WTC11 (cell line): ENCODE data around the gene PRKCE. TPM values are rescaled to one million over a fixed set of nuclear protein-coding genes. Genes with fewer than 3 reads are reported as not detected.

Source experiments
- ATAC-seq: fragments of 200-7000 bp; cut with Tn5 transposase; 2 replicates; pipeline ENCODE4 v1.10.0; 2021; ENCODE audit warnings: mild to moderate bottlenecking, moderate library complexity
- CTCF ChIA-PET: fragments of 300-600 bp; sonication (Branson Sonifier 250); formaldehyde crosslinking; loops from one replicate; lab custom pipeline; 2021; ENCODE audit warnings: antibody characterized with exemption; lab: Charles Lee
- POLR2A ChIA-PET: fragments of 350-600 bp; sonication (Branson Sonifier 250); formaldehyde crosslinking; loops from one replicate; lab custom pipeline; 2021; ENCODE audit warnings: antibody characterized with exemption; lab: Charles Lee
- DNase-seq: peaks from one replicate; pipeline ENCODE4 v3.0.0; 2021; ENCODE audit warnings: low spot score
- H3K27ac Mint-ChIP-seq: 2 replicates; pipeline ENCODE4 v1.8.0; 2021; ENCODE audit warnings: mixed read lengths
- H3K27me3 Mint-ChIP-seq: 2 replicates; pipeline ENCODE4 v1.8.0; 2021; ENCODE audit warnings: low read depth, mild to moderate bottlenecking, moderate library complexity, mixed read lengths
- H3K36me3 Mint-ChIP-seq: 2 replicates; pipeline ENCODE4 v1.8.0; 2021; ENCODE audit warnings: mixed read lengths
- H3K4me1 Mint-ChIP-seq: 2 replicates; pipeline ENCODE4 v1.8.0; 2022; ENCODE audit warnings: mixed read lengths
- H3K4me3 Mint-ChIP-seq: 2 replicates; pipeline ENCODE4 v1.8.0; 2021; ENCODE audit warnings: mild to moderate bottlenecking, moderate library complexity, mixed read lengths
- H3K9me3 Mint-ChIP-seq: 2 replicates; pipeline ENCODE4 v1.8.0; 2021; ENCODE audit warnings: mixed read lengths
- CREB1 ChIP-seq: sonication (generic); formaldehyde crosslinking; IDR thresholded peaks from 2 replicates; pipeline ENCODE4 v1.8.0; 2023; ENCODE audit warnings: mild to moderate bottlenecking, missing genetic modification reagents
- E2F4 ChIP-seq: sonication (generic); formaldehyde crosslinking; IDR thresholded peaks from 2 replicates; pipeline ENCODE4 v1.8.1; 2022; ENCODE audit warnings: low read depth, mild to moderate bottlenecking, moderate library complexity, missing genetic modification reagents, borderline replicate concordance
- FOXJ3 ChIP-seq: sonication (generic); formaldehyde crosslinking; IDR thresholded peaks from 2 replicates; pipeline ENCODE4 v1.9.0; 2021; ENCODE audit warnings: missing genetic modification reagents, mild to moderate bottlenecking, borderline replicate concordance
- FOXP1 ChIP-seq: sonication (generic); formaldehyde crosslinking; IDR thresholded peaks from 2 replicates; pipeline ENCODE4 v1.8.0; 2022; ENCODE audit warnings: missing genetic modification reagents, mild to moderate bottlenecking, moderate library complexity, borderline replicate concordance
- GRHL2 ChIP-seq: fragments of 250-450 bp; sonication (Bioruptor Pico); IDR thresholded peaks from 2 replicates; pipeline ENCODE4 v1.8.0; 2022; ENCODE audit warnings: mild to moderate bottlenecking, moderate library complexity; ENCODE audit not compliant: insufficient replicate concordance, severe bottlenecking
- GTF2I ChIP-seq: fragments of 250-450 bp; sonication (Bioruptor Pico); conservative IDR thresholded peaks from 2 replicates; pipeline ENCODE4 v1.4.0; 2021; ENCODE audit warnings: mild to moderate bottlenecking
- HMGA2 ChIP-seq: fragments of 250-450 bp; sonication (Bioruptor Pico); IDR thresholded peaks from 2 replicates; pipeline ENCODE4 v1.4.0; 2021; ENCODE audit warnings: mild to moderate bottlenecking, moderate library complexity
- IRF2 ChIP-seq: sonication (generic); formaldehyde crosslinking; IDR thresholded peaks from 2 replicates; pipeline ENCODE4 v1.8.0; 2022; ENCODE audit warnings: low read depth, missing genetic modification reagents, borderline replicate concordance
- JAZF1 ChIP-seq: fragments of 250-450 bp; sonication (Bioruptor Pico); IDR thresholded peaks from 2 replicates; pipeline ENCODE4 v1.9.0; 2021; ENCODE audit warnings: moderate library complexity, mild to moderate bottlenecking, inconsistent platforms
- MXD4 ChIP-seq: fragments of 250-450 bp; sonication (Bioruptor Pico); IDR thresholded peaks from 2 replicates; pipeline ENCODE4 v1.8.0; 2021; ENCODE audit warnings: mild to moderate bottlenecking, moderate library complexity, borderline replicate concordance
- OVOL2 ChIP-seq: fragments of 250-450 bp; sonication (Bioruptor Pico); IDR thresholded peaks from 2 replicates; pipeline ENCODE4 v1.9.0; 2021; ENCODE audit warnings: mild to moderate bottlenecking, borderline replicate concordance
- PREB ChIP-seq: sonication (generic); formaldehyde crosslinking; IDR thresholded peaks from 2 replicates; pipeline ENCODE4 v1.8.1; 2022; ENCODE audit warnings: mild to moderate bottlenecking, missing genetic modification reagents, moderate library complexity, borderline replicate concordance
- TEAD1 ChIP-seq: sonication (generic); formaldehyde crosslinking; IDR thresholded peaks from 2 replicates; pipeline ENCODE4 v1.8.0; 2022; ENCODE audit warnings: mild to moderate bottlenecking, missing genetic modification reagents
- TP53 ChIP-seq: sonication (generic); formaldehyde crosslinking; IDR thresholded peaks from 2 replicates; pipeline ENCODE4 v1.8.1; 2023; ENCODE audit warnings: mild to moderate bottlenecking, missing genetic modification reagents
- USF2 ChIP-seq: sonication (generic); formaldehyde crosslinking; IDR thresholded peaks from 2 replicates; pipeline ENCODE4 v1.8.1; 2023; ENCODE audit warnings: mild to moderate bottlenecking, missing genetic modification reagents, moderate library complexity
- ZNF263 ChIP-seq: sonication (generic); formaldehyde crosslinking; IDR thresholded peaks from 2 replicates; pipeline ENCODE4 v1.8.1; 2022; ENCODE audit warnings: low read depth, mild to moderate bottlenecking, moderate library complexity, missing genetic modification reagents
- ZNF281 ChIP-seq: sonication (generic); formaldehyde crosslinking; IDR thresholded peaks from 2 replicates; pipeline ENCODE4 v1.8.0; 2023; ENCODE audit warnings: mild to moderate bottlenecking, missing genetic modification reagents
- ZNF532 ChIP-seq: fragments of 250-450 bp; sonication (Bioruptor Pico); IDR thresholded peaks from 2 replicates; pipeline ENCODE4 v1.9.0; 2021; ENCODE audit warnings: mild to moderate bottlenecking, borderline replicate concordance
- total RNA-seq: library from RNA; stranded (reverse); gene quantifications from 3 replicates; pipeline ENCODE4 v1.2.3, GENCODE V29; 2021

The PRKCE gene
- total RNA-seq, 1 experiment from 2014 or later, result 5.8 TPM

GRCh38 chr2:46171996-46172546 lies 520.6 kb downstream of the PRKCE start:
- POLR2A ChIA-PET, result no interaction called here
- Mint-ChIP-seq H3K4me1 (peaks cover 37% of the 10 kb centered on the region), H3K27me3 (no peaks in the 10 kb centered on the region), H3K4me3 (no peak overlapping the region), H3K27ac (no peak overlapping the region), H3K36me3 (no peaks in the 10 kb centered on the region), H3K9me3 (no peaks in the 10 kb centered on the region)
- CTCF ChIA-PET, result interaction anchor here (0.8 kb wide), 1 partner anchor 13 kb away, joined by 4 read pairs; no protein-coding TSS in a partner anchor
- TF ChIP-seq PREB (CRISPR knock-in tag), result no peak
- no peak for TF ChIP-seq USF2 (CRISPR knock-in tag)
- no peak for TF ChIP-seq IRF2 (CRISPR knock-in tag)
- TF ChIP-seq TP53 (CRISPR knock-in tag), result no peak
- no peak for TF ChIP-seq TEAD1
- DNase-seq, result no peak
- no peak for ATAC-seq

GRCh38 chr2:46173030-46173429 lies 521.6 kb downstream of the PRKCE start:
- no peak for TF ChIP-seq FOXJ3 (CRISPR knock-in tag)
- TF ChIP-seq GTF2I (CRISPR knock-in tag), result no peak
- TF ChIP-seq ZNF263 (CRISPR knock-in tag), result no peak
- TF ChIP-seq HMGA2 (CRISPR knock-in tag), result no peak
- TF ChIP-seq CREB1 (CRISPR knock-in tag), result no peak
- no peak for TF ChIP-seq E2F4 (CRISPR knock-in tag)
- TF ChIP-seq PREB (CRISPR knock-in tag), result no peak
- TF ChIP-seq OVOL2 (CRISPR knock-in tag), result no peak
- no peak for TF ChIP-seq JAZF1
- no peak for TF ChIP-seq FOXP1 (CRISPR knock-in tag)
- no peaks in the 10 kb centered on the region for H3K9me3 Mint-ChIP-seq
- peaks cover 37% of the 10 kb centered on the region for H3K4me1 Mint-ChIP-seq
- ChIA-PET CTCF (interaction anchor here (1.0 kb wide), 1 partner anchor 14 kb away, joined by 3 read pairs; no protein-coding TSS in a partner anchor), POLR2A (no interaction called here)
- no peaks in the 10 kb centered on the region for H3K27me3 Mint-ChIP-seq
- H3K36me3 Mint-ChIP-seq, result no peaks in the 10 kb centered on the region
- ATAC-seq, result no peak
- no peak for DNase-seq
- H3K4me3 Mint-ChIP-seq, result no peak overlapping the region
- no peak overlapping the region for H3K27ac Mint-ChIP-seq

- ATAC-seq, result no peak
- TF ChIP-seq MXD4 (CRISPR knock-in tag) (no peak), ZNF281 (CRISPR knock-in tag) (no peak), GTF2I (CRISPR knock-in tag) (no peak), ZNF532 (CRISPR knock-in tag) (no peak), GRHL2 (no peak)
- H3K9me3 Mint-ChIP-seq, result no peaks in the 10 kb centered on the region
- ChIA-PET CTCF (interaction anchor here (1.0 to 1.2 kb wide), 2 partner anchors 13 to 111 kb away, joined by 3 read pairs; no protein-coding TSS in a partner anchor), POLR2A (no interaction called here)
- H3K27me3 Mint-ChIP-seq, result no peaks in the 10 kb centered on the region
- no peak overlapping the region for H3K27ac Mint-ChIP-seq
- H3K4me3 Mint-ChIP-seq, result no peak overlapping the region
- no peak for DNase-seq
- no peaks in the 10 kb centered on the region for H3K36me3 Mint-ChIP-seq
- H3K4me1 Mint-ChIP-seq, result peaks cover 30% of the 10 kb centered on the region
Measured at GRCh38 chr2:46173636-46174250, 522.3 kb downstream of the PRKCE start.
